HepG2 (cell line): Measurements from ENCODE around the gene SLC6A9. TPM values are rescaled to one million over a fixed set of nuclear protein-coding genes. Genes with fewer than 3 reads are reported as not detected.

ENCODE experiments used
- CEBPG ChIP-seq: IDR thresholded peaks from 2 replicates; pipeline ENCODE4 v1.6.1; 2016
- DR1 ChIP-seq: sonication (generic); formaldehyde crosslinking; IDR thresholded peaks from 2 replicates; pipeline ENCODE4 v1.8.0; 2021; ENCODE audit warnings: mild to moderate bottlenecking, missing genetic modification reagents, inconsistent platforms
- DRAP1 ChIP-seq: IDR thresholded peaks from 2 replicates; pipeline ENCODE4 v1.6.1; 2016; ENCODE audit warnings: missing genetic modification reagents, missing compliant biosample characterization
- FOXA3 ChIP-seq: IDR thresholded peaks from 2 replicates; pipeline ENCODE4 v1.6.1; 2016; ENCODE audit warnings: missing genetic modification reagents, missing compliant biosample characterization
- JUND ChIP-seq: sonication (generic); formaldehyde crosslinking; IDR thresholded peaks from 2 replicates; pipeline ENCODE4 v1.8.0; 2022; ENCODE audit warnings: mild to moderate bottlenecking, missing genetic modification reagents
- NPAS2 ChIP-seq: sonication (generic); formaldehyde crosslinking; IDR thresholded peaks from 2 replicates; pipeline ENCODE4 v1.8.0; 2022; ENCODE audit warnings: mild to moderate bottlenecking, missing genetic modification reagents, borderline replicate concordance
- PATZ1 ChIP-seq: sonication (generic); formaldehyde crosslinking; IDR thresholded peaks from 2 replicates; pipeline ENCODE4 v1.4.0; 2020; ENCODE audit warnings: missing genetic modification reagents
- PAX8 ChIP-seq: sonication (generic); formaldehyde crosslinking; IDR thresholded peaks from 2 replicates; pipeline ENCODE4 v1.8.0; 2022; ENCODE audit warnings: mild to moderate bottlenecking, missing genetic modification reagents, borderline replicate concordance
- UBTF ChIP-seq: sonication (generic); formaldehyde crosslinking; IDR thresholded peaks from 2 replicates; pipeline ENCODE4 v1.4.0; 2020; ENCODE audit warnings: mild to moderate bottlenecking, missing genetic modification reagents
- ZFP41 ChIP-seq: sonication (generic); formaldehyde crosslinking; IDR thresholded peaks from 2 replicates; pipeline ENCODE4 v1.4.0; 2020; ENCODE audit warnings: mild to moderate bottlenecking, missing genetic modification reagents, borderline replicate concordance
- ZFY ChIP-seq: sonication (generic); formaldehyde crosslinking; IDR thresholded peaks from 2 replicates; pipeline ENCODE4 v1.4.0; 2020; ENCODE audit warnings: missing genetic modification reagents
- ZIK1 ChIP-seq: sonication (generic); formaldehyde crosslinking; IDR thresholded peaks from 2 replicates; pipeline ENCODE4 v1.5.0; 2020; ENCODE audit warnings: mild to moderate bottlenecking, low read depth, missing genetic modification reagents, borderline replicate concordance
- ZNF501 ChIP-seq: sonication (generic); formaldehyde crosslinking; IDR thresholded peaks from 2 replicates; pipeline ENCODE4 v1.5.1; 2020; ENCODE audit warnings: mild to moderate bottlenecking, moderate library complexity, missing genetic modification reagents
- ZNF563 ChIP-seq: sonication (generic); formaldehyde crosslinking; IDR thresholded peaks from 2 replicates; pipeline ENCODE4 v1.8.0; 2022; ENCODE audit warnings: mild to moderate bottlenecking, moderate library complexity, missing genetic modification reagents
- ZNF687 ChIP-seq: sonication (generic); formaldehyde crosslinking; IDR thresholded peaks from 2 replicates; pipeline ENCODE4 v1.5.1; 2020; ENCODE audit warnings: mild to moderate bottlenecking, missing genetic modification reagents, moderate library complexity
- ZNF773 ChIP-seq: sonication (generic); formaldehyde crosslinking; IDR thresholded peaks from 2 replicates; pipeline ENCODE4 v1.4.0; 2020; ENCODE audit warnings: missing genetic modification reagents, borderline replicate concordance
- ZSCAN25 ChIP-seq: sonication (generic); formaldehyde crosslinking; IDR thresholded peaks from 2 replicates; pipeline ENCODE4 v1.8.0; 2022; ENCODE audit warnings: mild to moderate bottlenecking, missing genetic modification reagents
- ZXDC ChIP-seq: sonication (generic); formaldehyde crosslinking; IDR thresholded peaks from 2 replicates; pipeline ENCODE4 v1.5.0; 2020; ENCODE audit warnings: mild to moderate bottlenecking, missing genetic modification reagents
- polyA plus RNA-seq, 8 experiments: library from polyadenylated mRNA; depleted of rRNA in 3 of 8; stranded (reverse) in 7 of 8; unstranded in 1 of 8; fragments of >200 nt; fragmentation: Illumina TruSeq in 4 of 8; extraction: Trizol in 4 of 8; gene quantifications; 2 replicates each; pipeline versions ENCODE4 v1.2.1 to v1.2.3, GENCODE V29; 2011 to 2016; ENCODE audit warnings: low read depth in 4 of 8, missing spikeins in 1 of 8, mixed read lengths in 1 of 8; ENCODE audit not compliant: insufficient read depth in 1 of 8
- total RNA-seq, 5 experiments: library from RNA; depleted of rRNA; stranded (reverse); fragments of >200 nt; fragmentation: Illumina TruSeq; extraction: Trizol; gene quantifications; 2 replicates each; pipeline ENCODE4 v1.2.3, GENCODE V29; 2016; ENCODE audit warnings: low read depth in 1 of 5

SLC6A9 gene
- total and polyA plus RNA-seq, 2 of the 13 experiments (the other 11 are each of a cell fraction or from before 2014, with no cell fraction given), result 8.5 to 9.9 TPM

- TF ChIP-seq UBTF (CRISPR knock-in tag) (peak; percentile 38; the same call in 1 of the 2 replicates), ZIK1 (CRISPR knock-in tag) (peak; percentile 30; the same call in 1 of the 2 replicates), ZNF501 (no peak), DR1 (CRISPR knock-in tag) (no peak), PAX8 (CRISPR knock-in tag) (no peak), ZXDC (peak; percentile 62; the same call in 1 of the 2 replicates), PATZ1 (no peak), CEBPG (CRISPR knock-in tag) (peak; percentile 94), ZNF687 (peak; percentile 87), JUND (peak; percentile 46; the same call in 1 of the 2 replicates), ZNF563 (CRISPR knock-in tag) (peak; percentile 41; the same call in 1 of the 2 replicates), FOXA3 (CRISPR knock-in tag) (peak; percentile 50; the same call in 1 of the 2 replicates), DRAP1 (0 out of 2 replicates have a peak, but pooled peaks have one; percentile 32), ZFY (CRISPR knock-in tag) (peak; percentile 45), ZSCAN25 (0 out of 2 replicates have a peak, but pooled peaks have one; percentile 5), ZNF773 (CRISPR knock-in tag) (no peak), ZFP41 (peak; percentile 29; the same call in 1 of the 2 replicates), NPAS2 (CRISPR knock-in tag) (no peak)
Observed at GRCh38 chr1:43978264-43978550, 53.1 kb downstream of the SLC6A9 start (continued).
